Measurements from ENCODE around the gene FRMD1. TPM values are rescaled to one million over a fixed set of nuclear protein-coding genes. Genes with fewer than 3 reads are reported as not detected.

Gene FRMD1
- total RNA-seq, 2 experiments from 2014 or later = not detected

DNA sequence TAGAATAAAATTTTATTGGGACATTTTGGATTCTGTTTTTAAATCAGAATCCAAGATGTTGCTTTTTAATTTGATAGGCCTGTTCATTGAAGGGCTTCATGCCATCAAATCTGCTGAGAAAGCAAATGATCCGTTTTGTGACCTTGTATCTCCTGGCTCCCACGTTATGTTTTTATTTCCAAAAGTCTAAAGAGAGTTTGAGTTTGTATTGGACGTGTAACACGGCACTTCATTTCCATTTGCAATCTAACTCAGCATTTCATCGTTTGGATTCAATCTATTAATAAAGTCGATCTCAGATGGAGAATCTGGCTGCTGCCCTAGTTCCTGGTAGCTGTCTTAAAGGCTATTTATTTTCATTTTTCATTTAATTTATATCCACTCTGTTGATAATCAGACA is 64.6 kb downstream of the FRMD1 start:
- H3K36me3 Mint-ChIP-seq (ENCODE audit: low read depth) = peaks cover 4% of the 10 kb centered on the region
- no peaks in the 10 kb centered on the region for H3K4me1 ChIP-seq (ENCODE audit: insufficient read depth, low read length)
- H3K4me3 ChIP-seq (ENCODE audit: low read length) = no peak overlapping the region
- no peak overlapping the region for H3K4me3 Mint-ChIP-seq
- ATAC-seq (ENCODE audit: poor library complexity) (no peak), DNase-seq (no peak)
- no peaks in the 10 kb centered on the region for H3K4me1 Mint-ChIP-seq (ENCODE audit: low read depth)
- POLR2A ChIA-PET = no interaction called here
- intact Hi-C loops (cut with DNase I, micrococcal nuclease) = no loop called here
- no peak for TF ChIP-seq CTCF (IDR thresholded peaks at IDR 0.05)
- H3K9me3 ChIP-seq (ENCODE audit: control insufficient read depth in 1 of 2, insufficient read depth in 1 of 2, low read length in 2 of 2) = peaks cover 24 to 33% of the 10 kb centered on the region in 2 experiments
- H3K27ac ChIP-seq (ENCODE audit: low read depth in 1 of 2, low read length in 2 of 2) = no peak overlapping the region
- H3K27me3 ChIP-seq (ENCODE audit: control insufficient read depth in 1 of 2, insufficient read depth in 2 of 2, low read length in 2 of 2) = no peaks in the 10 kb centered on the region
- CTCF ChIA-PET = no interaction called here
- peaks cover 21% of the 10 kb centered on the region for H3K9me3 Mint-ChIP-seq
- H3K27me3 Mint-ChIP-seq = peaks cover 14% of the 10 kb centered on the region
- no peaks in the 10 kb centered on the region for H3K36me3 ChIP-seq (ENCODE audit: insufficient read depth, low read length)
- H3K27ac Mint-ChIP-seq = no peak overlapping the region

- H3K4me1 Mint-ChIP-seq (ENCODE audit: low read depth) = no peaks in the 10 kb centered on the region
- ATAC-seq (ENCODE audit: poor library complexity) (no peak), DNase-seq (no peak)
- Histone ChIP-seq H3K4me1 (ENCODE audit: insufficient read depth, low read length) (no peaks in the 10 kb centered on the region), H3K27me3 (ENCODE audit: control insufficient read depth in 1 of 2, insufficient read depth in 2 of 2, low read length in 2 of 2) (no peaks in the 10 kb centered on the region), H3K36me3 (ENCODE audit: insufficient read depth, low read length) (no peaks in the 10 kb centered on the region), H3K27ac (ENCODE audit: low read depth in 1 of 2, low read length in 2 of 2) (no peak overlapping the region), H3K9me3 (ENCODE audit: control insufficient read depth in 1 of 2, insufficient read depth in 1 of 2, low read length in 2 of 2) (peaks cover 24 to 27% of the 10 kb centered on the region in 2 experiments), H3K4me3 (ENCODE audit: low read length) (no peak overlapping the region)
- peaks cover 14% of the 10 kb centered on the region for H3K27me3 Mint-ChIP-seq
- POLR2A ChIA-PET = no interaction called here
- CTCF ChIA-PET = no interaction called here
- TF ChIP-seq CTCF (IDR thresholded peaks at IDR 0.05) = no peak
- intact Hi-C loops (cut with DNase I, micrococcal nuclease) = no loop called here
- no peak overlapping the region for H3K4me3 Mint-ChIP-seq
- peaks cover 21% of the 10 kb centered on the region for H3K9me3 Mint-ChIP-seq
- peaks cover 4% of the 10 kb centered on the region for H3K36me3 Mint-ChIP-seq (ENCODE audit: low read depth)
- no peak overlapping the region for H3K27ac Mint-ChIP-seq
Observed at GRCh38 chr6:168013250-168013915, 65.6 kb downstream of the FRMD1 start.

DNA sequence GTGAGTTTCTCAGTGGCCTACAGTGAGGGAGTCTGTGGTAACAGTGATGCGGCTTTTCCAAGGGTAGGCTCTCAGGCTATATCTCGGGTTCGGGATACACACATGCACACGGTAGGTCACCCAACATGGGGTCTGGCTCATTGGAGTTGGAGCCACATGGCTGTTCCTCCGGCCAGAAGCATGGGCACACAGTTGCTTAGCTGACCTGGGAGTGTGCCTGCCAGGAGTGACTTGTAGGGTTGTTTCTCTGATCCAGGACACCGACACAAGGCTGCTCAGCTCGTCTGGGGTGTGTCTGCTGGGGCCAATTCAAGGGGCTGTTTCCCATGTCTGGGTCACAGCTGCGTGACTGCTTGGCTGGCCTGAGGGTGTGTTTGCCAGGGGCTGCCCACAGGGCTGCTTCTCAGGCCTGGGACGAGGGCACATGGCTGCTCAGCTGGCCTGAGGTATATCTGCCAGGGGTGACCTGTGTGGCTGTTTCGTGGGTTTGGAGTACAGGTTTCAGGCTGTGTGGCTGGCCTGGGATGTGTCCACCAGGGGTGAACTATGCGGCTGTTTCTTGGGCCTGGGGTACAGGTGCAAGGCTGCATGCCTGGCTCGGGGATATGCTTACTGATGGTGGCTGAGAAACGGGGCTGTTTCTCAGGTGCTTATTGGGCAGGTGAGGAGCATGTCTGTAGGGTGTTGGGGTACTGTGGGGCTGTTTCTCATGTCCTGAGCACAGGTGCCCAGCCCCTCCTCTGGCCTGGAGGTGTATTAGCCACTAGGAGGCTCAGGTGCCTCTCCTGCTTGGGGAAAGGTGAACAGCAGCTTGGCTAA is 66.4 kb downstream of the FRMD1 start:
- no peak overlapping the region for H3K27ac ChIP-seq (ENCODE audit: low read depth in 1 of 2, low read length in 2 of 2)
- ChIA-PET CTCF (no interaction called here), POLR2A (no interaction called here)
- H3K27ac Mint-ChIP-seq = no peak overlapping the region
- H3K4me3 Mint-ChIP-seq = no peak overlapping the region
- peaks cover 24 to 27% of the 10 kb centered on the region in 2 experiments for H3K9me3 ChIP-seq (ENCODE audit: control insufficient read depth in 1 of 2, insufficient read depth in 1 of 2, low read length in 2 of 2)
- no peak for TF ChIP-seq CTCF (IDR thresholded peaks at IDR 0.05)
- peaks cover 4% of the 10 kb centered on the region for H3K36me3 Mint-ChIP-seq (ENCODE audit: low read depth)
- intact Hi-C loops (cut with DNase I, micrococcal nuclease) = no loop called here
- H3K9me3 Mint-ChIP-seq = peaks cover 21% of the 10 kb centered on the region
- peaks cover 14% of the 10 kb centered on the region for H3K27me3 Mint-ChIP-seq
- H3K4me3 ChIP-seq (ENCODE audit: low read length) = no peak overlapping the region
- ATAC-seq (ENCODE audit: poor library complexity) (no peak), DNase-seq (no peak)
- H3K4me1 Mint-ChIP-seq (ENCODE audit: low read depth) = no peaks in the 10 kb centered on the region
- no peaks in the 10 kb centered on the region for H3K4me1 ChIP-seq (ENCODE audit: insufficient read depth, low read length)
- no peaks in the 10 kb centered on the region for H3K27me3 ChIP-seq (ENCODE audit: control insufficient read depth in 1 of 2, insufficient read depth in 2 of 2, low read length in 2 of 2)
- no peaks in the 10 kb centered on the region for H3K36me3 ChIP-seq (ENCODE audit: insufficient read depth, low read length)

All from CD4-positive, alpha-beta T cell (primary cell).